ENCODE measurements around the gene MYH7B. TPM values are rescaled to one million over a fixed set of nuclear protein-coding genes. Genes with fewer than 3 reads are reported as not detected.

Gene MYH7B
- total RNA-seq, 3 donors from 2014 or later (not counting 1 experiment from before 2014, with no cell fraction given), result 0.18 to 1.0 (median 0.21) TPM

- Mint-ChIP-seq H3K27ac (peak overlapping the region in 1 of 2 donors; percentile 44), H3K36me3 (no peaks in the 10 kb centered on the region), H3K27me3 (ENCODE audit: low read depth in 2 of 2) (no peaks in the 10 kb centered on the region), H3K4me3 (no peak overlapping the region), H3K4me1 (peaks cover 9 to 10% of the 10 kb centered on the region in 2 donors), H3K9me3 (no peaks in the 10 kb centered on the region)
- TF ChIP-seq CTCF (IDR thresholded peaks at IDR 0.05), result no peak
- intact Hi-C loops (cut with micrococcal nuclease), result no loop called here
- WGBS (ENCODE audit: insufficient coverage), result 97% methylated on average over 28 of the region's 28 CpGs
- no peaks in the 10 kb centered on the region for H3K27me3 ChIP-seq (ENCODE audit: control insufficient read depth, insufficient read depth, low read length)
- H3K27ac ChIP-seq (ENCODE audit: low read length), result no peak overlapping the region
- no peak for DNase-seq
- no peaks in the 10 kb centered on the region for H3K9me3 ChIP-seq (ENCODE audit: control insufficient read depth, insufficient read depth, low read length)
- no peak for ATAC-seq
- H3K36me3 ChIP-seq (ENCODE audit: control insufficient read depth, insufficient read depth, low read length), result peaks cover 65% of the 10 kb centered on the region
- no peak overlapping the region for H3K4me3 ChIP-seq (ENCODE audit: low read length)
- no peaks in the 10 kb centered on the region for H3K4me1 ChIP-seq (ENCODE audit: control insufficient read depth, insufficient read depth, low read length)
Observed at GRCh38 chr20:35000311-35000921, 44.7 kb downstream of the MYH7B start.

GRCh38 chr20:35000922-35001595, 45.4 kb downstream of the MYH7B start:
- Histone ChIP-seq H3K9me3 (ENCODE audit: control insufficient read depth, insufficient read depth, low read length) (no peaks in the 10 kb centered on the region), H3K4me3 (ENCODE audit: low read length) (no peak overlapping the region), H3K36me3 (ENCODE audit: control insufficient read depth, insufficient read depth, low read length) (peaks cover 66% of the 10 kb centered on the region), H3K4me1 (ENCODE audit: control insufficient read depth, insufficient read depth, low read length) (no peaks in the 10 kb centered on the region), H3K27me3 (ENCODE audit: control insufficient read depth, insufficient read depth, low read length) (no peaks in the 10 kb centered on the region), H3K27ac (ENCODE audit: low read length) (no peak overlapping the region)
- Mint-ChIP-seq H3K27ac (peak overlapping the region in 1 of 2 donors; percentile 44), H3K4me1 (peaks cover 9 to 10% of the 10 kb centered on the region in 2 donors), H3K27me3 (ENCODE audit: low read depth in 2 of 2) (no peaks in the 10 kb centered on the region), H3K36me3 (no peaks in the 10 kb centered on the region), H3K4me3 (no peak overlapping the region), H3K9me3 (no peaks in the 10 kb centered on the region)
- ATAC-seq, result no peak
- no peak for DNase-seq
- 96% methylated on average over 28 of the region's 28 CpGs for WGBS (ENCODE audit: insufficient coverage)
- TF ChIP-seq CTCF (IDR thresholded peaks at IDR 0.05), result no peak
- intact Hi-C loops (cut with micrococcal nuclease), result no loop called here

GRCh38 chr20:35001596-35002362, 46.1 kb downstream of the MYH7B start:
- Histone ChIP-seq H3K36me3 (ENCODE audit: control insufficient read depth, insufficient read depth, low read length) (peaks cover 68% of the 10 kb centered on the region), H3K4me1 (ENCODE audit: control insufficient read depth, insufficient read depth, low read length) (no peaks in the 10 kb centered on the region), H3K4me3 (ENCODE audit: low read length) (no peak overlapping the region), H3K9me3 (ENCODE audit: control insufficient read depth, insufficient read depth, low read length) (no peaks in the 10 kb centered on the region), H3K27ac (ENCODE audit: low read length) (no peak overlapping the region), H3K27me3 (ENCODE audit: control insufficient read depth, insufficient read depth, low read length) (no peaks in the 10 kb centered on the region)
- WGBS (ENCODE audit: insufficient coverage), result 96% methylated on average over 15 of the region's 15 CpGs
- peak in 1 of 2 donors; percentile 24 for DNase-seq
- TF ChIP-seq CTCF (IDR thresholded peaks at IDR 0.05), result no peak
- intact Hi-C loops (cut with micrococcal nuclease), result no loop called here
- H3K9me3 Mint-ChIP-seq, result no peaks in the 10 kb centered on the region
- no peak overlapping the region for H3K4me3 Mint-ChIP-seq
- no peak for ATAC-seq
- no peaks in the 10 kb centered on the region for H3K27me3 Mint-ChIP-seq (ENCODE audit: low read depth in 2 of 2)
- no peaks in the 10 kb centered on the region for H3K36me3 Mint-ChIP-seq
- peaks cover 9 to 10% of the 10 kb centered on the region in 2 donors for H3K4me1 Mint-ChIP-seq
- H3K27ac Mint-ChIP-seq, result no peak overlapping the region

All from natural killer cell (primary cell).